Gastroesophageal sphincter (tissue), 3 donors: ENCODE data around the gene CENPE.

Source experiments
- POLR2A ChIP-seq, 2 donors: fragments of 450-650 bp; IDR thresholded peaks; one replicate each; pipeline ENCODE4 v1.6.1; 2017; ENCODE audit warnings: antibody characterized with exemption in 2 of 2, mild to moderate bottlenecking in 2 of 2, moderate library complexity in 1 of 2
- TF ChIP-seq, protein P1 (sequence below), 4 experiments: fragments of 200-600 bp in 2 of 4; fragments of 450-650 bp in 2 of 4; sonication (generic) in 1 of 4; IDR thresholded peaks; one replicate each; pipeline ENCODE4 v1.5.1; 2017 to 2019; ENCODE audit warnings: antibody characterized with exemption in 4 of 4, mild to moderate bottlenecking in 2 of 4, moderate library complexity in 2 of 4

- TF ChIP-seq, protein P1, sequence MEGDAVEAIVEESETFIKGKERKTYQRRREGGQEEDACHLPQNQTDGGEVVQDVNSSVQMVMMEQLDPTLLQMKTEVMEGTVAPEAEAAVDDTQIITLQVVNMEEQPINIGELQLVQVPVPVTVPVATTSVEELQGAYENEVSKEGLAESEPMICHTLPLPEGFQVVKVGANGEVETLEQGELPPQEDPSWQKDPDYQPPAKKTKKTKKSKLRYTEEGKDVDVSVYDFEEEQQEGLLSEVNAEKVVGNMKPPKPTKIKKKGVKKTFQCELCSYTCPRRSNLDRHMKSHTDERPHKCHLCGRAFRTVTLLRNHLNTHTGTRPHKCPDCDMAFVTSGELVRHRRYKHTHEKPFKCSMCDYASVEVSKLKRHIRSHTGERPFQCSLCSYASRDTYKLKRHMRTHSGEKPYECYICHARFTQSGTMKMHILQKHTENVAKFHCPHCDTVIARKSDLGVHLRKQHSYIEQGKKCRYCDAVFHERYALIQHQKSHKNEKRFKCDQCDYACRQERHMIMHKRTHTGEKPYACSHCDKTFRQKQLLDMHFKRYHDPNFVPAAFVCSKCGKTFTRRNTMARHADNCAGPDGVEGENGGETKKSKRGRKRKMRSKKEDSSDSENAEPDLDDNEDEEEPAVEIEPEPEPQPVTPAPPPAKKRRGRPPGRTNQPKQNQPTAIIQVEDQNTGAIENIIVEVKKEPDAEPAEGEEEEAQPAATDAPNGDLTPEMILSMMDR (IDR thresholded peaks at IDR 0.05) = no peak
- no peak for TF ChIP-seq POLR2A (IDR thresholded peaks at IDR 0.05)
Measured at GRCh38 chr4:103158760-103159159, 39.4 kb downstream of the CENPE start.
